HepG2 (cell line): ENCODE data around the gene STK11. TPM values are rescaled to one million over a fixed set of nuclear protein-coding genes. Genes with fewer than 3 reads are reported as not detected.

Experiments used
- ARHGAP35 ChIP-seq: sonication (generic); formaldehyde crosslinking; IDR thresholded peaks from 2 replicates; pipeline ENCODE4 v1.9.0; 2022; ENCODE audit warnings: mild to moderate bottlenecking, inconsistent platforms, moderate library complexity, missing genetic modification reagents, borderline replicate concordance
- FOXC1 ChIP-seq: sonication (generic); formaldehyde crosslinking; IDR thresholded peaks from 2 replicates; pipeline ENCODE4 v1.8.0; 2022; ENCODE audit warnings: mild to moderate bottlenecking, missing genetic modification reagents, borderline replicate concordance
- JDP2 ChIP-seq: sonication (generic); formaldehyde crosslinking; IDR thresholded peaks from 2 replicates; pipeline ENCODE4 v1.8.1; 2022; ENCODE audit warnings: missing genetic modification reagents, borderline replicate concordance
- KIAA2018 ChIP-seq: sonication (generic); formaldehyde crosslinking; IDR thresholded peaks from 2 replicates; pipeline ENCODE4 v1.5.0; 2020; ENCODE audit warnings: mild to moderate bottlenecking, missing genetic modification reagents, borderline replicate concordance
- NBN ChIP-seq: fragments of 450-650 bp; conservative IDR thresholded peaks from 2 replicates; pipeline ENCODE4 v1.6.1; 2017
- NCOA5 ChIP-seq: sonication (generic); formaldehyde crosslinking; IDR thresholded peaks from 2 replicates; pipeline ENCODE4 v1.4.0; 2020; ENCODE audit warnings: missing genetic modification reagents
- PAXIP1 ChIP-seq: sonication (generic); formaldehyde crosslinking; conservative IDR thresholded peaks from 2 replicates; pipeline ENCODE4 v1.4.0; 2020; ENCODE audit warnings: mild to moderate bottlenecking, missing genetic modification reagents, moderate library complexity
- REPIN1 ChIP-seq: sonication (generic); formaldehyde crosslinking; IDR thresholded peaks from 2 replicates; pipeline ENCODE4 v1.8.0; 2022; ENCODE audit warnings: missing genetic modification reagents, low read depth, mild to moderate bottlenecking, borderline replicate concordance
- ZMYM2 ChIP-seq: sonication (generic); formaldehyde crosslinking; IDR thresholded peaks from 2 replicates; pipeline ENCODE4 v1.8.0; 2022; ENCODE audit warnings: mild to moderate bottlenecking, missing genetic modification reagents
- ZNF253 ChIP-seq: sonication (generic); formaldehyde crosslinking; IDR thresholded peaks from 2 replicates; pipeline ENCODE4 v1.8.0; 2022; ENCODE audit warnings: mild to moderate bottlenecking, missing genetic modification reagents, borderline replicate concordance
- ZNF329 ChIP-seq: sonication (generic); formaldehyde crosslinking; IDR thresholded peaks from 2 replicates; pipeline ENCODE4 v1.9.0; 2021; ENCODE audit warnings: low read depth, mild to moderate bottlenecking, missing genetic modification reagents
- ZNF496 ChIP-seq: sonication (generic); formaldehyde crosslinking; IDR thresholded peaks from 2 replicates; pipeline ENCODE4 v1.8.1; 2023; ENCODE audit warnings: mild to moderate bottlenecking, moderate library complexity, missing genetic modification reagents; ENCODE audit not compliant: insufficient replicate concordance
- ZNF775 ChIP-seq: sonication (generic); formaldehyde crosslinking; IDR thresholded peaks from 2 replicates; pipeline ENCODE4 v1.4.0; 2020; ENCODE audit warnings: missing genetic modification reagents, mild to moderate bottlenecking, moderate library complexity, borderline replicate concordance
- ZNF790 ChIP-seq: sonication (generic); formaldehyde crosslinking; IDR thresholded peaks from 2 replicates; pipeline ENCODE4 v1.8.0; 2022; ENCODE audit warnings: missing genetic modification reagents, mild to moderate bottlenecking, borderline replicate concordance
- polyA plus RNA-seq, 8 experiments: library from polyadenylated mRNA; depleted of rRNA in 3 of 8; stranded (reverse) in 7 of 8; unstranded in 1 of 8; fragments of >200 nt; fragmentation: Illumina TruSeq in 4 of 8; extraction: Trizol in 4 of 8; gene quantifications; 2 replicates each; pipeline versions ENCODE4 v1.2.1 to v1.2.3, GENCODE V29; 2011 to 2016; ENCODE audit warnings: low read depth in 4 of 8, missing spikeins in 1 of 8, mixed read lengths in 1 of 8; ENCODE audit not compliant: insufficient read depth in 1 of 8
- total RNA-seq, 5 experiments: library from RNA; depleted of rRNA; stranded (reverse); fragments of >200 nt; fragmentation: Illumina TruSeq; extraction: Trizol; gene quantifications; 2 replicates each; pipeline ENCODE4 v1.2.3, GENCODE V29; 2016; ENCODE audit warnings: low read depth in 1 of 5

STK11 gene
- total and polyA plus RNA-seq, 2 of the 13 experiments (the other 11 are each of a cell fraction or from before 2014, with no cell fraction given): 27.5 to 43.6 TPM

GRCh38 chr19:1205114-1206099 is at the start of gene STK11 (continued):
- TF ChIP-seq PAXIP1 (CRISPR knock-in tag) (peak; percentile 87), REPIN1 (CRISPR knock-in tag) (peak; percentile 59; the same call in 1 of the 2 replicates), ZNF253 (CRISPR knock-in tag) (no peak), ZMYM2 (CRISPR knock-in tag) (no peak), KIAA2018 (no peak), JDP2 (CRISPR knock-in tag) (no peak), ZNF775 (no peak), ZNF496 (no peak), NCOA5 (CRISPR knock-in tag) (no peak), ZNF329 (CRISPR knock-in tag) (no peak), NBN (no peak), FOXC1 (CRISPR knock-in tag) (peak; percentile 22; the same call in 1 of the 2 replicates), ARHGAP35 (CRISPR knock-in tag) (no peak), ZNF790 (CRISPR knock-in tag) (no peak)
